ENCODE data around the gene ATCAY.

- TF ChIP-seq CTCF (IDR thresholded peaks at IDR 0.05) (no peak), POLR2A (IDR thresholded peaks at IDR 0.05) (no peak)
Observed at GRCh38 chr19:3910105-3910504, 29.6 kb downstream of the ATCAY start.

Data from esophagus squamous epithelium (tissue), 4 donors.